ENCODE measurements around the gene CYP2S1. TPM values are rescaled to one million over a fixed set of nuclear protein-coding genes. Genes with fewer than 3 reads are reported as not detected.
"Not testable (repeated sequence)": the region's sequence is repeated elsewhere in the genome, so short reads cannot be mapped to it uniquely, and the experiment has no call there.

Gene CYP2S1
- total RNA-seq, 1 experiment from 2014 or later: not detected

DNA sequence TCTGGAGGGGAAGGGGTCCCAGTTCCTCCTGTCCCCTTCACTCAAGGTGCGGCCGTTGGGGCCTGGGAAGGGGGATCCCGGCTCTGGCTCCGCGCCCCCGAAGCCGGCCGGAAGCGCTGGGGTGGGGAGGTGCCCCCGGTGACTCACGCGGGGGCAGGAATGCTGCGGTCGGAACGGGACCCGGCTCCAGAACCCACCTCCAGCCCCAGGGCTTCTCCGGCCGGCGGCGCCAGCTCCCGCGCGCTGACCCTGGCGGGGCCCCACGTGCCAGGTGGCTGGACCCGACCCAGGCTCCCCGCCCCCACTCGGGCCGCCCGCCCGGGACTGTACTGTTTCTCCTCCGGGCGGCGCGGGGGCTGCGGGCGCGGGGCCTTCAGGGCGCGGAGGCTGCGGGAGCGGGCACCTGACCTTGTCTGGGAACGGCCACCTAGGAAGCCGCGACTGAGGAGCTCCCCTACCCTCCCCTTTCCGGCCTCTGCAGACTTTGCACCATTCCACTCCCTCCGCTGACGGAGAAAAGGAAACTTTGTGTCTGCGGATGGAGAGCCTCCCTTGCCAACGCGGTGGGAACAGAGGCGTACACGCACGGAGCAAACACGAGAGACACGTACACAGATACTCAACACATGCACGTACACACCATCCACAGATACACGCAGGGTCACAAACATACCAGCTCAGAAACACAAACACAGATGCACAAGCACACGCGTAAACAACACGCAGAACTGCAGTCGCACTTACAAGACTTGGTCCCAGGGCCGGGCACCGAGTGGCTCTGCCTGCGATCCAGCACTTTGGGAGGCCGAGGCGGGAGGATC, 33.2 kb downstream of the CYP2S1 start:
- H3K4me3 ChIP-seq: peak overlapping the region; percentile 31
- H3K9me3 ChIP-seq (replicated peaks): no peaks in the 10 kb centered on the region
- DNase-seq (ENCODE audit: low read depth in 1 of 2, low spot score in 2 of 2): peak; percentile 97 to 99
- H3K36me3 ChIP-seq: peaks cover 78% of the 10 kb centered on the region
- peaks cover 80% of the 10 kb centered on the region for H3K4me1 ChIP-seq (replicated peaks)
- peak overlapping the region; percentile 99 for H3K27ac ChIP-seq
- no peaks in the 10 kb centered on the region for H3K27me3 ChIP-seq (replicated peaks)

- H3K4me1 ChIP-seq (replicated peaks): peaks cover 74% of the 10 kb centered on the region
- no peaks in the 10 kb centered on the region for H3K9me3 ChIP-seq (replicated peaks)
- peak overlapping the region; percentile 31 for H3K4me3 ChIP-seq
- H3K36me3 ChIP-seq: peaks cover 78% of the 10 kb centered on the region
- H3K27ac ChIP-seq: peak overlapping the region; percentile 99
- no peaks in the 10 kb centered on the region for H3K27me3 ChIP-seq (replicated peaks)
- DNase-seq (ENCODE audit: low read depth in 1 of 2, low spot score in 2 of 2): no peak
Measured at GRCh38 chr19:41226874-41227390, 33.9 kb downstream of the CYP2S1 start.

DNA sequence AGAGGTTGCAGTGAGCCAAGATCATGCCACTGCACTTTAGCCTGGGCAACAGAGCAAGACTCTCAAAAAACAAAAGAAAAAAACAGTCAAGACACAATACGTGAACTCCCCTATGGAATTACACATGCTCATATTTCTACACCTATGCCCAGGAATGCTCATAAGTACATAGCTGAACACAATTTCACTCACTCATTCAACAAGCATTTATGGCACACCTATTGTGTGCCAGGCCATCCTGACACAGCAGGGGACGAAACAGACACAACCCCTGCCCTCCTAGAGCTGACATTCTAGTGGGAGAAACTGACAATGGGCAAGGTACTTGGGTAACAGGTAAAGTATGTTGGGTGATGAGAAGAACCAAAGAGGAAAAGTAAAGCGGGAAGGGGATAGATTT, 35.5 kb downstream of the CYP2S1 start:
- no peaks in the 10 kb centered on the region for H3K27me3 ChIP-seq (replicated peaks)
- H3K4me3 ChIP-seq: no peak overlapping the region
- H3K4me1 ChIP-seq (replicated peaks): peaks cover 58% of the 10 kb centered on the region
- H3K27ac ChIP-seq: no peak overlapping the region
- H3K36me3 ChIP-seq: peaks cover 79% of the 10 kb centered on the region
- no peak for DNase-seq (ENCODE audit: low read depth in 1 of 2, low spot score in 2 of 2)
- H3K9me3 ChIP-seq (replicated peaks): no peaks in the 10 kb centered on the region

- Histone ChIP-seq H3K4me1 (replicated peaks) (peaks cover 50% of the 10 kb centered on the region), H3K27ac (0 out of 2 replicates have a peak overlapping the region, but pooled peaks have one; percentile 6), H3K36me3 (peaks cover 80% of the 10 kb centered on the region)
- peak; percentile 52 to 65 for DNase-seq (ENCODE audit: low read depth in 1 of 2, low spot score in 2 of 2)
- H3K27me3 ChIP-seq (replicated peaks); H3K4me3 ChIP-seq; H3K9me3 ChIP-seq (replicated peaks): not testable (repeated sequence)
Measured at GRCh38 chr19:41229338-41229737, 36.3 kb downstream of the CYP2S1 start.

GRCh38 chr19:41230067-41230857, 37.2 kb downstream of the CYP2S1 start:
- Histone ChIP-seq H3K4me3 (no peak overlapping the region), H3K27me3 (replicated peaks) (no peaks in the 10 kb centered on the region), H3K36me3 (peaks cover 78% of the 10 kb centered on the region), H3K4me1 (replicated peaks) (peaks cover 40% of the 10 kb centered on the region), H3K9me3 (replicated peaks) (no peaks in the 10 kb centered on the region), H3K27ac (0 out of 2 replicates have a peak overlapping the region, but pooled peaks have one; percentile 6)
- no peak for DNase-seq (ENCODE audit: low read depth in 1 of 2, low spot score in 2 of 2)

- Histone ChIP-seq H3K4me3 (no peak overlapping the region), H3K36me3 (peaks cover 88% of the 10 kb centered on the region), H3K9me3 (replicated peaks) (no peaks in the 10 kb centered on the region), H3K27me3 (replicated peaks) (no peaks in the 10 kb centered on the region), H3K4me1 (replicated peaks) (peaks cover 18% of the 10 kb centered on the region), H3K27ac (no peak overlapping the region)
- DNase-seq (ENCODE audit: low read depth in 1 of 2, low spot score in 2 of 2): no peak
Measured at GRCh38 chr19:41232686-41233085, 39.7 kb downstream of the CYP2S1 start.

DNA sequence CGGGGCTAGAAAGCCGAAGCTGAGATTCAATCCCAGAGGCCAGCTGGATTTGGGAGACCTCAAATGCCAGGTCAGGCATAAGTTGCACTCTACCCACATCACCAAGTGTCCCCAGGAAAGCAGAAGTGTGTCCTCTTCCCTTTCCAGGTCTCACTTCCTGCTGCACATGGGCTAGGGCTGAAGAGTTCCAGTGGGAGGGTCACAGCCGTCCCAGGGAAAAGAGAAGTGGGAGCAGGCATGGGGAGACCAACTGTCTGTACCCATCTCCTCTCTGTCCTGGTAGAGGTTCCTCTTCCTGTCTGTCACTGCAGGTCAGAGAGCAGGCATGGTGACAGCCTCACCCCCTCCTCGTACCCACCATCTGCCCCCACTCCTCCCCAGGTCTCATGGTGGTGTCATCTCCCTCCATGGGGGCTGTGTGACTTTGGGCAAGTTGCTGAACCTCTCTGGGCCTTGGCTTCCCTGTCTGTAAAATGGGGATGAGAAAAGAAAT, 40.8 kb downstream of the CYP2S1 start:
- peaks cover 10% of the 10 kb centered on the region for H3K4me1 ChIP-seq (replicated peaks)
- no peaks in the 10 kb centered on the region for H3K9me3 ChIP-seq (replicated peaks)
- no peak for DNase-seq (ENCODE audit: low read depth in 1 of 2, low spot score in 2 of 2)
- peaks cover 90% of the 10 kb centered on the region for H3K36me3 ChIP-seq
- no peak overlapping the region for H3K4me3 ChIP-seq
- H3K27ac ChIP-seq: no peak overlapping the region
- no peaks in the 10 kb centered on the region for H3K27me3 ChIP-seq (replicated peaks)

GRCh38 chr19:41234512-41235168, 41.6 kb downstream of the CYP2S1 start:
- no peaks in the 10 kb centered on the region for H3K27me3 ChIP-seq (replicated peaks)
- DNase-seq (ENCODE audit: low read depth in 1 of 2, low spot score in 2 of 2): no peak
- H3K9me3 ChIP-seq (replicated peaks): no peaks in the 10 kb centered on the region
- no peak overlapping the region for H3K4me3 ChIP-seq
- no peak overlapping the region for H3K27ac ChIP-seq
- H3K4me1 ChIP-seq (replicated peaks): peaks cover 5% of the 10 kb centered on the region
- peaks cover 94% of the 10 kb centered on the region for H3K36me3 ChIP-seq

- Histone ChIP-seq H3K4me3 (no peak overlapping the region), H3K27ac (no peak overlapping the region), H3K9me3 (replicated peaks) (no peaks in the 10 kb centered on the region), H3K4me1 (replicated peaks) (no peaks in the 10 kb centered on the region), H3K27me3 (replicated peaks) (no peaks in the 10 kb centered on the region), H3K36me3 (peaks cover 92% of the 10 kb centered on the region)
- no peak for DNase-seq (ENCODE audit: low read depth in 1 of 2, low spot score in 2 of 2)
Measured at GRCh38 chr19:41235480-41235879, 42.5 kb downstream of the CYP2S1 start.

DNA sequence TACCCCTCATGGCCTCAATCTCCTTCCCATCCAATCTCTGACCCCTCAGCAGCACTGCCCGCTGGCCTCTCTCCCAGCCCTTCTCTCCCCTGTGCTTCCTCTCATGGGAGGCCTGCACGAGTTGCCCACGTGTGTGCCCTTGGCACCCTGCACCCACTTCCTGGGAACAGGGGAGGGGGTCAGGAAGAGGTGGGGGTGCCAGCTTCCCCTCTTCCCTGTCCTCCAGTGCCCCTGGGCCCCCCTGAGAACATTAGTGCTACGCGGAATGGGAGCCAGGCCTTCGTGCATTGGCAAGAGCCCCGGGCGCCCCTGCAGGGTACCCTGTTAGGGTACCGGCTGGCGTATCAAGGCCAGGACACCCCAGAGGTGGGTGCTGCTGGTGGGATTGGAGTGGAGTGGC, 45.2 kb downstream of the CYP2S1 start:
- Histone ChIP-seq H3K27me3 (replicated peaks) (no peaks in the 10 kb centered on the region), H3K36me3 (peaks cover 91% of the 10 kb centered on the region), H3K9me3 (replicated peaks) (no peaks in the 10 kb centered on the region), H3K4me1 (replicated peaks) (no peaks in the 10 kb centered on the region), H3K27ac (no peak overlapping the region), H3K4me3 (no peak overlapping the region)
- DNase-seq (ENCODE audit: low read depth in 1 of 2, low spot score in 2 of 2): no peak

- peaks cover 92% of the 10 kb centered on the region for H3K36me3 ChIP-seq
- DNase-seq (ENCODE audit: low read depth in 1 of 2, low spot score in 2 of 2): no peak
- H3K4me1 ChIP-seq (replicated peaks): no peaks in the 10 kb centered on the region
- H3K9me3 ChIP-seq (replicated peaks): no peaks in the 10 kb centered on the region
- H3K4me3 ChIP-seq: no peak overlapping the region
- H3K27ac ChIP-seq: no peak overlapping the region
- no peaks in the 10 kb centered on the region for H3K27me3 ChIP-seq (replicated peaks)
Measured at GRCh38 chr19:41239363-41239762, 46.3 kb downstream of the CYP2S1 start.

DNA sequence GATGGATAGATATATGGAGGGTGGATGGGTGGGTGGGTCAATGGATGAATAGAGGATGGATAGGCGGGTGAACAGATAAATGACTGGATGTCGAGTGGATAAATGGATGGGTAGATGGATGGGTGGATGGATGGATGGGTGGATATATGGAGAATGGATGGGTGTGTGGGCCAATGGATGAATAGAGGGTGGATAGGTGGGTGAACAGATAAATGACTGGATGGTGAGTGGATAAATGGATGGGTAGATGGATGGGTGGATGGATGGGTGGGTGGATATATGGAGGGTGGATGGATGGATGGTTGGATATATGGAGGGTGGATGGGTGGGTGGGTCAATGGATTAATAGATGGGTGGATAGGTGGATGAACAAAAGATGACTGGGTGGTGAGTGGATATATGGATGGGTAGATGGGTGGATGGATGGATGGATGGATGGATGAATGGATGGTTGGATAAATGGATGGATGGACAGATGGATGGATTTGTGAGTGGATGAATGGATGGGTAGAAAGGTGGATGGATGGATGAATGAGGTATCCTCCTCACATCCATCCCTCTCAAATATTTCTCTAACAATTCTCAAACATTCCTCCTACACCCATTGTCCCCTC, 47.0 kb downstream of the CYP2S1 start:
- Histone ChIP-seq H3K27me3 (replicated peaks) (no peaks in the 10 kb centered on the region), H3K36me3 (peaks cover 92% of the 10 kb centered on the region), H3K9me3 (replicated peaks) (no peaks in the 10 kb centered on the region), H3K4me3 (no peak overlapping the region), H3K27ac (no peak overlapping the region), H3K4me1 (replicated peaks) (no peaks in the 10 kb centered on the region)
- DNase-seq (ENCODE audit: low read depth in 1 of 2, low spot score in 2 of 2): no peak

GRCh38 chr19:41241859-41242258, 48.8 kb downstream of the CYP2S1 start:
- no peaks in the 10 kb centered on the region for H3K9me3 ChIP-seq (replicated peaks)
- no peak for DNase-seq (ENCODE audit: low read depth in 1 of 2, low spot score in 2 of 2)
- H3K36me3 ChIP-seq: peaks cover 94% of the 10 kb centered on the region
- no peaks in the 10 kb centered on the region for H3K27me3 ChIP-seq (replicated peaks)
- H3K27ac ChIP-seq: no peak overlapping the region
- H3K4me3 ChIP-seq: no peak overlapping the region
- no peaks in the 10 kb centered on the region for H3K4me1 ChIP-seq (replicated peaks)
